WI38 (cell line): Measurements from ENCODE around the gene POU5F1.

Source experiments
- H3K4me3 ChIP-seq: 2 replicates; pipeline ENCODE4 v1.5.1; 2011; ENCODE audit warnings: low read depth, mild to moderate bottlenecking, control low read depth, low read length
- TF ChIP-seq, protein P1 (sequence below): IDR thresholded peaks from 2 replicates; pipeline ENCODE4 v1.5.1; 2012; ENCODE audit warnings: low read depth, mild to moderate bottlenecking, control low read depth, low read length

POU5F1 gene

DNA sequence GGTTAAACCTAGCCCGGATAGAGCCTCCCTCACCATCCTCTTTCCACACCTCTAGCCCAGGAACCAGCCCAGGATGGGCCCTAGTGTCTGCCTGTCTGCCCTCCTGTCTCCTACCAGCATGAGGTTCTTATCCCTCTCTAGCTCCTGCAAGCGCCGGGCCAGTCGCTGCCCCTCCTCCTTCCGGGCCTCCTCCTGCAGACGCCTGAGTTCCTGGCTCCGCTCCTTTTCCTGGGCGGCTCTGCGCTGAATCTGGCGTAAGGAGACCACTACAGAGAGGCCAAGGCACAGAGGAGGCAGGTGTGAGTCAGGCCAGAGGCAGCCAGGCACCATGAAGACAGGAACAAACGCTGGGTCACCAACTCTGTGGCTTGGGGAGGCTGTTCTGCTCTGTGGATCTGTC lies 27.3 kb downstream of the POU5F1 start:
- TF ChIP-seq, protein P1, sequence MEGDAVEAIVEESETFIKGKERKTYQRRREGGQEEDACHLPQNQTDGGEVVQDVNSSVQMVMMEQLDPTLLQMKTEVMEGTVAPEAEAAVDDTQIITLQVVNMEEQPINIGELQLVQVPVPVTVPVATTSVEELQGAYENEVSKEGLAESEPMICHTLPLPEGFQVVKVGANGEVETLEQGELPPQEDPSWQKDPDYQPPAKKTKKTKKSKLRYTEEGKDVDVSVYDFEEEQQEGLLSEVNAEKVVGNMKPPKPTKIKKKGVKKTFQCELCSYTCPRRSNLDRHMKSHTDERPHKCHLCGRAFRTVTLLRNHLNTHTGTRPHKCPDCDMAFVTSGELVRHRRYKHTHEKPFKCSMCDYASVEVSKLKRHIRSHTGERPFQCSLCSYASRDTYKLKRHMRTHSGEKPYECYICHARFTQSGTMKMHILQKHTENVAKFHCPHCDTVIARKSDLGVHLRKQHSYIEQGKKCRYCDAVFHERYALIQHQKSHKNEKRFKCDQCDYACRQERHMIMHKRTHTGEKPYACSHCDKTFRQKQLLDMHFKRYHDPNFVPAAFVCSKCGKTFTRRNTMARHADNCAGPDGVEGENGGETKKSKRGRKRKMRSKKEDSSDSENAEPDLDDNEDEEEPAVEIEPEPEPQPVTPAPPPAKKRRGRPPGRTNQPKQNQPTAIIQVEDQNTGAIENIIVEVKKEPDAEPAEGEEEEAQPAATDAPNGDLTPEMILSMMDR, result no peak
- H3K4me3 ChIP-seq, result no peak overlapping the region

DNA sequence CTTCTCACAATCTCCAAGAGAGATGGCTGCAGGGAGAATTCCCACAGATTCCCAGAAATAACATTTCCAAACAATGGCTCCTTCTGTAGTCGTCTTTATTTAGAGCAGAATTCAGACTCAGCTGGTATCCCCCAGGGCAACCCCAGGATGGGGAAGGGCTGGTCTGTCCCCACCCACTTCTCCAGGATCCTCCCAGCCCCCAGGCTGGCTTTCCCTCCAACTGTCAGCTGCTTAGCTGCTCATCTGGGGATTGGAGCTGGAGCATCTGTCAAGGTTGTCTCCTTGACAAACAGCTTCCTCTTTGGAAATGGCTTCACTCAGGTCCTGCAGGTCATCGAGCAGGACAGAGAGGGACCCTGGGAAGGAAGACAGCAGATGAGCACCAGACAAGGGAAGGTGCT lies 28.1 kb downstream of the POU5F1 start:
- TF ChIP-seq, protein P1, result no peak
- no peak overlapping the region for H3K4me3 ChIP-seq

DNA sequence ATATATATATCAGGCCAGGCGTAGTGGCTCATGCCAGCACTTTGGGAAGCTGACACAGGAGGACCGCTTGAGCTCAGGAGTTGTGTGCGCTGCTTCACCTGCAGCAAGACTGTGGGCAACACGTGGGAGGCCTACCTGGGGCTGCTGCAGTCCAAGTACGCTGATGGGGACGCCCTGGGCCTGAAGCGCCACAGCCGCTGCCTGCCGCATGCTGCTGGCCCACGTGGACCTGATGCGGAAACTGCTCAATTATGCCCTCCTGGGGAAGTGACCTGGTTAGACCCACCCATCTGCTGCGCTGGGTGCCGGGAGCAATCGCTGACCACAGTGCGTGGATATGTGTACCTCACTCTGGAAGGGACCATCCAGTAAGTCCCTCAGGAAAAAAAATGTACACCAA lies 29.8 kb downstream of the POU5F1 start:
- TF ChIP-seq, protein P1, result no peak
- no peak overlapping the region for H3K4me3 ChIP-seq

DNA sequence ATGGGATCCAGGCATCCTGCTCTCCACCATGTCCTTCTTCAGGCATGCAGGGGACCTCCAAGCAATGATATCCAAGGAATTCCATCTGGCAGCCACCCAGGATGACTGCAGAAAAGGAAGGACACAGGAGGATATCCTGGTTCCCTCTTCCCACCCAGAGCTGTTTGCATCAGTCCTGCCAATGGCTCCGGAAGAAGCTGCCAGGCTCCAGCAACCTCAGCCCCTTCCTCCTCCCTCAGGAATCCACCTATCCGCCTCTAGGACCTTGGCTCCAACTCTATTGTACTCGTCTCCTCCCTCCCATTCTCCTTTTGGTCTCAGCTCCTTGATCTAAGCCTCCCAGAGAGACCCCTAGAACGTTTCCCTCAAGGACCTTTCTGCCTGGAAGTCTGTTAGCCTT lies 30.9 kb downstream of the POU5F1 start:
- no peak overlapping the region for H3K4me3 ChIP-seq
- TF ChIP-seq, protein P1, result no peak

DNA sequence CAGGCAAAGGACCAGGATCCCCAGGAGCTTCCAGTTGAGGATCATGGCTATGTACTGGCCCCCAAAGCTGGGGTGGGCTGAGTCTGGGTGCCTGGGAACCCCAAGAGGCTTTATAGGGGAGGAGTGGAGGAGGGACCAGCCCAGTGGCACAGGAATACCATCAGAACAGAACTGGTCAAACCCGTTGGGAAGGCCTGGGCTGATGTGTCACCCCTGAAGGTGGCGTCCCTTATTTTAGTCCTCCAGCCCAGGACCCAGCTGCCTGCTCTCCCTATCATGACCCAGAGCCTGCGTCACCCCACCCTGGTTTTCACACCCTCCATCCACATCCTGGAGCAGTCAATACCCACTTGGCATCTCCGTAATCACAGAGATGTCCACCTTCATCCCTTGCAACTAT lies 31.5 kb downstream of the POU5F1 start, which contains the start of gene PSORS1C2:
PSORS1C2 (minus strand) TSS at position 85 of the 400 bp plus-strand sequence; CDS start at position 45, 40 bp downstream.
- no peak within 1 kb of the TSS for H3K4me3 ChIP-seq

DNA sequence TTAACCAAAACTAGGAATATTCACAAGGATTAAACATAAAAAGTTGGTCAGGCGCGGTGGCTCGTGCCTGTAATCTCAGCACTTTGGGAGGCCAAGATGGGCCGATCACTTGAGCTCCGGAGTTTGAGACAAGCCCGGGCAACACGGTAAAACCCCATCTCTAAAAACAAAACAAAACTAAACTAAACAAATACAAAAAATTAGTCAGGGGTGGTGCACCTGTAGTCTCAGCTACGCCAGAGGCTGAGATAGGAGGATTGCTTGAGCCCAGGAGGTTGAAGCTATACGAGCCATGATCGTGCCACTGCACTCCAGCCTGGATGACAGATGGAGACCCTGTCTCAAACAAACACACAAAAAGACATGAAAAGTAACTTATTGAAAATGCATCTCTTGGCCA lies 34.8 kb downstream of the POU5F1 start:
- TF ChIP-seq, protein P1, result no peak
- no peak overlapping the region for H3K4me3 ChIP-seq

More for the DNA sequence above, 31.5 kb downstream of the POU5F1 start, which contains the start of gene PSORS1C2:
- TF ChIP-seq, protein P1, result no peak

DNA sequence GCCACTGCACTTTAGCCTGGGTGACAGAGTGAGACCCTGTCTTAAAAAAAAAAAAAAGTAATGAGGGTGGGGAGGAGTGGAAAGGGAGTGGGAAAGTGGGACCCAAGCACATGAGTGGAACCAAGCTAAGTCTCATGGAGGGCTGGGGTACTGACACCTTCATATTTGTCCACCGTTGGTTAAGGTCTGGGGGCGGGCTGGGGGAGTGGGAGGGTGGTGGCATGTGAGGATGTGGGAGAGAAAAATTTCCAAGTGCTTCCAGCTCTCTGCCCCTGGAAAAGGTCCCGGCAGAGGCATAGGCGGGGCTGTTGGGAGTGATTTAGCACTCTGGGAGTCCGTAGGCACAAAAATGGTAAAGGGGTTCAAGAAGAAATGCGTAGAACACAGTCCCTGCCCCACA lies 37.7 kb downstream of the POU5F1 start:
- no peak overlapping the region for H3K4me3 ChIP-seq
- TF ChIP-seq, protein P1, result no peak
